ENCODE measurements around the gene FSCN2. TPM values are rescaled to one million over a fixed set of nuclear protein-coding genes. Genes with fewer than 3 reads are reported as not detected.
A peak's percentile ranks its signal among the peaks of the same experiment; 100 is the strongest.

FSCN2 gene
- total RNA-seq, 1 experiment from 2014 or later, result 1.2 TPM

GRCh38 chr17:81512562-81513371 is 15.4 kb upstream of the FSCN2 start, which contains the start of gene ACTG1:
TSS of gene ACTG1 (minus strand) at chr17:81512799. CDS start at chr17:81512354, 445 bp downstream.
- Histone ChIP-seq H3K27me3 (ENCODE audit: control insufficient read depth, insufficient read depth, low read length) (no peaks in the 10 kb centered on the region), H3K27ac (ENCODE audit: low read length) (peak within 1 kb of the TSS; percentile 94), H3K9me3 (ENCODE audit: control insufficient read depth, insufficient read depth, low read depth, low read length) (no peaks in the 10 kb centered on the region), H3K36me3 (ENCODE audit: control insufficient read depth, insufficient read depth, low read length) (peaks cover 31% of the 10 kb centered on the region), H3K4me3 (ENCODE audit: low read depth in 2 of 2, low read length in 2 of 2) (peak within 1 kb of the TSS; percentile 68 to 100), H3K4me1 (ENCODE audit: control insufficient read depth, insufficient read depth, low read length) (peaks cover 27% of the 10 kb centered on the region)
- in situ Hi-C loops (cut with HindIII; ENCODE audit: low pct_unique_long_range_greater_than_20kb, low sequenced_read_pairs), result no loop called here
- peak; percentile 44 for ATAC-seq
- ChIA-PET CTCF (no interaction called here), POLR2A (interaction anchor here (0.6 to 0.7 kb wide), 2 partner anchors 118 to 178 kb away, joined by 3 to 5 read pairs; partner anchors contain the start of gene BAHCC1)
- intact Hi-C loops (cut with micrococcal nuclease; ENCODE audit: unreplicated experiment), result no loop called here
- no peak for DNase-seq (ENCODE audit: low read depth, low spot score)
- no TSS peak for BruUV-seq (replicated peaks)
- no peak for TF ChIP-seq CTCF (IDR thresholded peaks at IDR 0.05)
- peak in 1 of 2 experiments; percentile 62; a peak in 1 of 4 replicates for TF ChIP-seq REST (IDR thresholded peaks at IDR 0.05; ENCODE audit: insufficient read depth in 1 of 2, low read depth in 2 of 2, low read length in 1 of 2)
- peak; percentile 99 for TF ChIP-seq POLR2AphosphoS5 (IDR thresholded peaks at IDR 0.05; ENCODE audit: low read depth, low read length)
- no peak for TF ChIP-seq TCF7L2 (IDR thresholded peaks at IDR 0.05; ENCODE audit: low read depth, low read length)
- TF ChIP-seq SIN3A (IDR thresholded peaks at IDR 0.05; ENCODE audit: borderline replicate concordance, insufficient read depth, low read depth, low read length), result peak; percentile 93; the same call in 1 of the 2 replicates

- in situ Hi-C loops (cut with HindIII; ENCODE audit: low pct_unique_long_range_greater_than_20kb, low sequenced_read_pairs) (no loop called here), intact Hi-C loops (cut with micrococcal nuclease; ENCODE audit: unreplicated experiment) (no loop called here)
- Histone ChIP-seq H3K27ac (ENCODE audit: low read length) (peak overlapping the region; percentile 94), H3K27me3 (ENCODE audit: control insufficient read depth, insufficient read depth, low read length) (no peaks in the 10 kb centered on the region), H3K4me3 (ENCODE audit: low read depth in 2 of 2, low read length in 2 of 2) (peak overlapping the region; percentile 66 to 68), H3K36me3 (ENCODE audit: control insufficient read depth, insufficient read depth, low read length) (peaks cover 31% of the 10 kb centered on the region), H3K9me3 (ENCODE audit: control insufficient read depth, insufficient read depth, low read depth, low read length) (no peaks in the 10 kb centered on the region), H3K4me1 (ENCODE audit: control insufficient read depth, insufficient read depth, low read length) (peaks cover 33% of the 10 kb centered on the region)
- ATAC-seq, result peak; percentile 8
- ChIA-PET CTCF (no interaction called here), POLR2A (interaction anchor here (0.7 kb wide), 1 partner anchor 118 kb away, joined by 5 read pairs; the partner anchor contains the start of gene BAHCC1)
- TF ChIP-seq SIN3A (IDR thresholded peaks at IDR 0.05; ENCODE audit: borderline replicate concordance, insufficient read depth, low read depth, low read length) (no peak), TCF7L2 (IDR thresholded peaks at IDR 0.05; ENCODE audit: low read depth, low read length) (no peak), POLR2AphosphoS5 (IDR thresholded peaks at IDR 0.05; ENCODE audit: low read depth, low read length) (peak; percentile 59; the same call in 1 of the 2 replicates)
- BruUV-seq (replicated peaks), result no TSS peak
- DNase-seq (ENCODE audit: low read depth, low spot score), result no peak
Observed at GRCh38 chr17:81513372-81513752, 14.8 kb upstream of the FSCN2 start.

Measured in Panc1 (cell line).